Esophagus (tissue), 2 donors: ENCODE measurements around the gene MPRIP. TPM values are rescaled to one million over a fixed set of nuclear protein-coding genes. Genes with fewer than 3 reads are reported as not detected.

Source experiments
- H3K27ac ChIP-seq, 2 donors: one replicate each; pipeline ENCODE4 v1.5.1; 2013; ENCODE audit warnings: low read depth in 2 of 2, mild to moderate bottlenecking in 2 of 2, inconsistent platforms in 1 of 2, low read length in 1 of 2, moderate library complexity in 1 of 2
- H3K27me3 ChIP-seq, 2 donors: one replicate each; pipeline ENCODE4 v1.6.1; 2013; ENCODE audit warnings: low read length in 2 of 2, control low read depth in 1 of 2, mild to moderate bottlenecking in 1 of 2; ENCODE audit not compliant: insufficient read depth in 2 of 2, control insufficient read depth in 1 of 2
- H3K36me3 ChIP-seq, 2 donors: one replicate each; pipeline ENCODE4 v1.6.1; 2013; ENCODE audit warnings: low read length in 1 of 2; ENCODE audit not compliant: control insufficient read depth in 2 of 2, insufficient read depth in 2 of 2
- H3K4me1 ChIP-seq, 2 donors: one replicate each; pipeline ENCODE4 v1.6.1; 2013; ENCODE audit warnings: low read length in 1 of 2; ENCODE audit not compliant: control insufficient read depth in 2 of 2, insufficient read depth in 2 of 2
- H3K4me3 ChIP-seq, 2 donors: one replicate each; pipeline ENCODE4 v1.5.1; 2013; ENCODE audit warnings: low read length in 2 of 2, mild to moderate bottlenecking in 2 of 2, low read depth in 1 of 2, moderate library complexity in 1 of 2
- H3K9me3 ChIP-seq, 2 donors: one replicate each; pipeline ENCODE4 v1.6.1; 2013; ENCODE audit warnings: mild to moderate bottlenecking in 2 of 2, low read depth in 1 of 2, low read length in 1 of 2, moderate library complexity in 1 of 2; ENCODE audit not compliant: control insufficient read depth in 2 of 2, insufficient read depth in 1 of 2
- whole genome bisulfite sequencing, 2 donors: extraction: QIAGEN DNeasy Blood & Tissue Kit; methylation state at CpG; one replicate each; pipeline ENCODE4 v1.1.7; 2013; 5-methylcytosine and 5-hydroxymethylcytosine counted together
- polyA plus RNA-seq, 2 donors: library from polyadenylated mRNA; stranded (reverse); fragments of 200-250 nt; gene quantifications; one replicate each; pipeline ENCODE4 v1.2.3, GENCODE V29; 2013
- donor health status: healthy with polysubstance abuse.
- donor health status: Bipolar disorder and iron deficiency.

MPRIP gene
- polyA plus RNA-seq, 2 donors: 122 to 226 TPM

GRCh38 chr17:17080781-17081180, 38.5 kb downstream of the MPRIP start:
- Histone ChIP-seq H3K27ac (no peak overlapping the region), H3K36me3 (peaks cover 10 to 26% of the 10 kb centered on the region in 2 donors)

GRCh38 chr17:17081304-17081940, 39.2 kb downstream of the MPRIP start:
- Histone ChIP-seq H3K36me3 (peaks cover 10 to 23% of the 10 kb centered on the region in 2 donors), H3K4me1 (peaks cover 7 to 16% of the 10 kb centered on the region in 2 donors), H3K27ac (no peak overlapping the region), H3K4me3 (no peak overlapping the region), H3K9me3 (no peaks in the 10 kb centered on the region), H3K27me3 (no peaks in the 10 kb centered on the region)
- 78 to 83% methylated on average over 13 of the region's 13 CpGs for WGBS, 2 donors

More at GRCh38 chr17:17080781-17081180, 38.5 kb downstream of the MPRIP start:
- no peaks in the 10 kb centered on the region for H3K9me3 ChIP-seq
- peaks cover 9 to 16% of the 10 kb centered on the region in 2 donors for H3K4me1 ChIP-seq
- H3K27me3 ChIP-seq: no peaks in the 10 kb centered on the region
- WGBS, 2 donors: 78 to 86% methylated on average over 7 of the region's 7 CpGs
- H3K4me3 ChIP-seq: no peak overlapping the region

GRCh38 chr17:17082878-17083277, 40.6 kb downstream of the MPRIP start:
- Histone ChIP-seq H3K9me3 (no peaks in the 10 kb centered on the region), H3K27ac (no peak overlapping the region), H3K36me3 (peaks cover 10 to 20% of the 10 kb centered on the region in 2 donors), H3K4me3 (no peak overlapping the region), H3K4me1 (peaks cover 12 to 20% of the 10 kb centered on the region in 2 donors), H3K27me3 (no peaks in the 10 kb centered on the region)
- WGBS, 2 donors: 88 to 91% methylated on average over 4 of the region's 4 CpGs

GRCh38 chr17:17084317-17084835, 42.1 kb downstream of the MPRIP start:
- peaks cover 15 to 17% of the 10 kb centered on the region in 2 donors for H3K4me1 ChIP-seq
- H3K4me3 ChIP-seq: no peak overlapping the region
- H3K36me3 ChIP-seq: peaks cover 10 to 17% of the 10 kb centered on the region in 2 donors
- H3K9me3 ChIP-seq: no peaks in the 10 kb centered on the region
- WGBS, 2 donors: 93 to 96% methylated on average over 9 of the region's 9 CpGs
- no peak overlapping the region for H3K27ac ChIP-seq
- H3K27me3 ChIP-seq: no peaks in the 10 kb centered on the region

- Histone ChIP-seq H3K27ac (no peak overlapping the region), H3K4me3 (no peak overlapping the region), H3K9me3 (no peaks in the 10 kb centered on the region), H3K4me1 (peaks cover 12 to 13% of the 10 kb centered on the region in 2 donors), H3K27me3 (no peaks in the 10 kb centered on the region), H3K36me3 (peaks cover 10 to 19% of the 10 kb centered on the region in 2 donors)
- WGBS, 2 donors: 86 to 89% methylated on average over 6 of the region's 6 CpGs
Measured at GRCh38 chr17:17084941-17085340, 42.7 kb downstream of the MPRIP start.

- H3K36me3 ChIP-seq: peaks cover 14 to 24% of the 10 kb centered on the region in 2 donors
- H3K4me3 ChIP-seq: no peak overlapping the region
- 92% methylated on average over 6 of the region's 6 CpGs for WGBS, 2 donors
- peaks cover 18 to 23% of the 10 kb centered on the region in 2 donors for H3K4me1 ChIP-seq
- no peak overlapping the region for H3K27ac ChIP-seq
- H3K27me3 ChIP-seq: no peaks in the 10 kb centered on the region
- H3K9me3 ChIP-seq: no peaks in the 10 kb centered on the region
Measured at GRCh38 chr17:17086585-17086984, 44.3 kb downstream of the MPRIP start.

GRCh38 chr17:17087424-17088015, 45.3 kb downstream of the MPRIP start:
- Histone ChIP-seq H3K36me3 (peaks cover 14 to 26% of the 10 kb centered on the region in 2 donors), H3K27ac (peak overlapping the region in 1 of 2 donors; percentile 54), H3K4me3 (no peak overlapping the region), H3K27me3 (no peaks in the 10 kb centered on the region), H3K4me1 (peaks cover 17 to 25% of the 10 kb centered on the region in 2 donors), H3K9me3 (no peaks in the 10 kb centered on the region)
- WGBS, 2 donors: 62 to 68% methylated on average over 13 of the region's 13 CpGs

- Histone ChIP-seq H3K27ac (peak overlapping the region in 1 of 2 donors; percentile 54), H3K4me3 (no peak overlapping the region), H3K9me3 (no peaks in the 10 kb centered on the region), H3K4me1 (peaks cover 17 to 25% of the 10 kb centered on the region in 2 donors), H3K27me3 (no peaks in the 10 kb centered on the region), H3K36me3 (peaks cover 11 to 23% of the 10 kb centered on the region in 2 donors)
- whole genome bisulfite sequencing, 2 donors: 63 to 67% methylated on average over 10 of the region's 10 CpGs
Measured at GRCh38 chr17:17088086-17088485, 45.8 kb downstream of the MPRIP start.

GRCh38 chr17:17088541-17089525, 46.6 kb downstream of the MPRIP start:
- Histone ChIP-seq H3K4me3 (no peak overlapping the region), H3K4me1 (peaks cover 17 to 25% of the 10 kb centered on the region in 2 donors), H3K27ac (peak overlapping the region in 1 of 2 donors; percentile 38), H3K27me3 (no peaks in the 10 kb centered on the region), H3K9me3 (no peaks in the 10 kb centered on the region), H3K36me3 (peaks cover 8 to 22% of the 10 kb centered on the region in 2 donors)
- 49 to 63% methylated on average over 8 of the region's 8 CpGs for WGBS, 2 donors
